ENCODE measurements around the gene NINJ2.
A peak's percentile ranks its signal among the peaks of the same experiment; 100 is the strongest.

The NINJ2 gene

GRCh38 chr12:611721-612120 is 51.5 kb downstream of the NINJ2 start:
- no peak for DNase-seq

DNA sequence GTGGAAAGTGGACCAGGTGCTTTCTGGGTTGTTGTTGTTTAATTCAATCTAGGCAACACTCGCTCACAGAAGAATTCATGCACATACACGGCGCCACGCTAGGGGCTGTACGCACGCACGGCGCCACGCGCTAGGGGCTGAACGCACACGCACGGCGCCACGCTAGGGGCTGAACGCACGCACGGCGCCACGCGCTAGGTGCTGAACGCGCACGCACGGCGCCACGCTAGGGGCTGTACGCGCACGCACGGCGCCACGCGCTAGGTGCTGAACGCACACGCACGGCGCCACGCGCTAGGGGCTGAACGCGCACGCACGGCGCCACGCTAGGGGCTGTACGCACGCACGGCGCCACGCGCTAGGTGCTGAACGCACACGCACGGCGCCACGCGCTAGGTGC is 54.3 kb downstream of the NINJ2 start:
- DNase-seq, result no peak

DNA sequence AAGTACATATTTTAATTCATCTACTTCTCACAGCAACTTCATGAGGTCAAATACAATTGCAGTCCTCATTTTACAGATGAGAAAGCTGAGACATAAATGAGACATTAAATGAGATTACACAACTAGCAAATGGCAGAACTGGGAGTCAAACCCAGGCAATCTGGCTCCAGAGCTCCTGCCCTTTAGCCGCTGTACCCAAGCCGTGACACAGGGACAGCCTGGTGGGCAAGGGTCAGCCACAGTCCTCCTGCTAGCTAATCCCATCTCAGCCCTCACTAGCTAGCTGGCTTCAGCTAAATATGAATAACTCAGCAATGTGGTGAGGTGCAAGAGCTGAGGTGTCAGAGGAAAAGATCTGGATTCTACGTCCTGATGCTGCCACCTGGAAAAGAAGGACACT is 54.8 kb downstream of the NINJ2 start:
- no peak for DNase-seq

- no peak for DNase-seq
These were observed 55.7 kb downstream of the NINJ2 start for GRCh38 chr12:607541-608001.

- no peak for DNase-seq
These were observed 58.3 kb downstream of the NINJ2 start for GRCh38 chr12:604956-605355.

DNA sequence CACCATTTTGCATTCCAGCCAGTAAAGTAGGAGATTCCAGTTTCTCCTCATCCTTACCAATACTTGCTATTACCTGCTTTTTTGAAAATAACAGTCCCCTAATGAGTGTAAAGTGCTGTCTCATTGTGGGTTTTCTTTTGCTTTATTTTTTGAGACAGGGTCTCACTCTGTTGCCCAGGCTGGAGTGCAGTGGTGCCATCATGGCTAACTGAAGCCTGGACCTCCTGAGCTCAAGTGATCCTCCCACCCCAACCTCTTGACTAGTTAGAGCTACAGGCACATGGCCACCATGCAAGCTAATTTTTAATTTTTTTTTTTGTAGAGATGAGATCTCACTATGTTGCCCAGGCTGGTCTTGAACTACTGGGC is 60.6 kb downstream of the NINJ2 start:
- DNase-seq, result no peak

DNA sequence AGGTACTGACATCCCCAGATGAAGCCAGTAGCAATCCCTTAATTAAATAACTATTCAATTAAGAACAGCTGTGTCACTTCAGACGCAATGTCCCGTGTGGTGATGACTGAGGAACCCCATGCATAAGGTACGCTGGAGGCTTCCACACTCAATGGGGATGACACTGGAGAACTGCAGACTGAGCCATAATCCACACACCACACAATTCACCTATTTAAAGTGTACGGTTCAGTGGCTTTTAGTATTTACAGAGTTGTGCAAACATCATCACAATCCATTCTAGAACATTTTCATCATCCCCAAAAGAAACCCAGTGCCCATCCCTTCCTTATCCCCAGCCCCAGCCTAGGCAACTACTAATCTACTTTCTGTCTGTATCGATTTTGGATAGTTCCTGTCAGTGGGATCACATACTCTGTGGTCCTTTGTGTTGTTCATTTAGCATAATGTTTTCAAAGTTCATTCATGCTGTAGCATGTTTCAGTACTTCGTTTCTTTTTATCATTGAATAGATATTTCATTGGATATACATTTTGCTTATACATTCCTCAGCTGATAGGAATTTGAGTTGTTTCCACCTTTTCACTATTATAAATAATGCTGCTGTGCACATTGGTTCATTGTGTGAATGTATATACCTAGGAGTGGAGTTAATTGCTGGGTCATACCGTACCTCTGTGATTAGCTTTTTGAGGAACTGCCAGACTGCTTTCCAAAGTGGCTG is 61.1 kb downstream of the NINJ2 start:
- no peak for DNase-seq

- DNase-seq, result no peak
These were observed 63.5 kb downstream of the NINJ2 start for GRCh38 chr12:599756-600155.

GRCh38 chr12:597926-598568 is 65.2 kb downstream of the NINJ2 start:
- no peak for DNase-seq

GRCh38 chr12:593396-594270 is 69.6 kb downstream of the NINJ2 start:
- DNase-seq, result no peak

- no peak for DNase-seq
These were observed 71.2 kb downstream of the NINJ2 start for GRCh38 chr12:592024-592505.

DNA sequence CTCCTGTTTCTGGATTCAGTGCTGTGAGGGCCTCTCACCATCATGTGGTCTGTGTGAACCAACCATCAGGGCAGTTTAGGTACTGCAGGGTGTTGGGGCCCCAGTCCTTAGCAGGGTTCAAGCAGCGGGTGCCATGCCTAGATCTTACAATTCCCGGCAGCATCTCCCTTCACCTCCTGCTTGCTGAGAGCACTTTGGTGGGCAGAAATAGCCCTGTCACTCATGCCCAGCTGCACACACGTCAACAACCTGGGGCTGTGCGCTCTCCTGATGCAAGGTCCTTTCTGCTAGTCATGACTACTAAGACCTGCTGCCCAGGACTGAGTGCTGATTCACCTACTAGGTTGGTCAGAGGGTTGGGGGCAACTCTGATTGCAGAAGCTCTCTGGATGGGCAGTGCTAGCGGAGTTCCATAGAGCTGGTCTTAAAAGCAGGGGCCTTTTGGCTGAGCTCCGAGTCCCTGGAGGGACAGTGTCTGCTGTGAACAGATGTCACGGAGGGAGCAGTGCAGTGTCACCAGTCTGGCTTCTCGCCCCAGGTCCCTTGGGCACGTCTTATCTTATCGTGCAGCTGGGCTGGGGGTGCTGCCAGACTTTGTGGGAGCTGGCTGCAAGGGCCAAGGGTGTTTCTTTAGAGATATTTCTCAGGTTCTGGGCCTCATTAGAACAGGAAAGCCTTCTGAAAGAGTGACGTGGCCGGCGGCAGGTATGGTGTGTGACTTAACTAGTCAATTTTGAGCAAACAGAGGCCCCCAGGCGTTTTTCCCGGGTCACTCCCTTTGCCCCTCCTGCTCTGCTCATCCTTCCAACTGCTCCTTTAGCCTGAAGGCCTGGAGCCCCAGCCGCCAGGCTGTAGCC is 71.8 kb downstream of the NINJ2 start:
- peak; percentile 41 for DNase-seq

DNA sequence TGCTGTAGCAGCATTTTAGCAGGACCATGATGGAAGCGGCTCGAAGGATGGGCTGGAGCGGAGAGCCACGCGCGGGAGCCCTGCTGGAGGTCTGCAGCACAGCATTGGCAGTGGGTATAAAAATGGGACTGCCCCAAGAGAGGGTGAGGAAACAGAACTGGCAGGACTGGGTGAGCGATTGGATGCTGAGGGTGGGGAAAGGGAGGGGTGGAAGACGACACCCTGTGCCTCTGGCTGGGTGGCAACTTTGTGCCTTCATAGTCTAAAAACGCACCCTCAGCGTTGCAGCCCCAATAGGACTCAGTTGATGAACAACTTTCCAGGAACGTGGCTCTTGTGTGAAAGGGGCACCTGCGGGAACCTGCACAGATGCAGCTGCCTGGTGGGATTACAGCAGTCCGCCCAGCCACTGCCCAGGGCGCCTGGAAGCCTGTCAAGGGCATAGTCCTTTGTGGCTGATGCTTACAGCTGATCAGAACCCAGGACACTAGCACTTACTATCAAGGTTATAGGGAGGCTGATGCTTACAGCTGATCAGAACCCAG is 73.0 kb downstream of the NINJ2 start:
- DNase-seq, result no peak

DNA sequence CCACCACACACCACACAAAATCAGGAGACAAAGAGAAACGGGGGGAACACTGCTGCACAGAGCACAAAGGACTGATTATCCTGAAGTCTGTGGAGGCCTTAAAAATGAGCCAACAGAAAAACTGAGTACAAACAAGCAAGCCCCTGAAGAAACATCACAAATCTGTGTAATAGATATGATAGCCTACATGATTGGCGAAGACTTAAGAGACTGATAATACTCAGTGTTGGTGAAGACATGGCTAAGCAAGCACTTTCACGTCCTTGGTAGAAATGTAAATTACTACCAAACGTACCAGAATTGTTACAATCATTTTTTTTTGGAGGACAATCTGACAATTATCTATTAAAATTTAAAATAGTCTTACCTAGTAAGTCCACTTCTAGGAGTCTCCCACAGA is 74.6 kb downstream of the NINJ2 start:
- DNase-seq, result no peak

DNA sequence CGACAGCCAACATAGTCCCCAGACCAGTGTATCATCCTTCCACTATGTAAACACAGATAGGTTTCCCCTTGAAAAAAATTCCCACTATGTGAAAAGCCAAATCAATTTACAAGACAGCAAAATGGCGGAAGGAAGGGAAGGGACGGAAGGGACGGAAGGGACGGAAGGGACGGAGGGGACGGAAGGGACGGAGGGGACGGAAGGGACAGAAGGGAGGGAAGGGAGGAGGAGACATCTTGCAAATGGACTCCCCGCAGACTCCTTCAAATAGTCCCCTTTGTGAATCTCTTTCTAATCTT is 75.3 kb downstream of the NINJ2 start:
- no peak for DNase-seq

DNA sequence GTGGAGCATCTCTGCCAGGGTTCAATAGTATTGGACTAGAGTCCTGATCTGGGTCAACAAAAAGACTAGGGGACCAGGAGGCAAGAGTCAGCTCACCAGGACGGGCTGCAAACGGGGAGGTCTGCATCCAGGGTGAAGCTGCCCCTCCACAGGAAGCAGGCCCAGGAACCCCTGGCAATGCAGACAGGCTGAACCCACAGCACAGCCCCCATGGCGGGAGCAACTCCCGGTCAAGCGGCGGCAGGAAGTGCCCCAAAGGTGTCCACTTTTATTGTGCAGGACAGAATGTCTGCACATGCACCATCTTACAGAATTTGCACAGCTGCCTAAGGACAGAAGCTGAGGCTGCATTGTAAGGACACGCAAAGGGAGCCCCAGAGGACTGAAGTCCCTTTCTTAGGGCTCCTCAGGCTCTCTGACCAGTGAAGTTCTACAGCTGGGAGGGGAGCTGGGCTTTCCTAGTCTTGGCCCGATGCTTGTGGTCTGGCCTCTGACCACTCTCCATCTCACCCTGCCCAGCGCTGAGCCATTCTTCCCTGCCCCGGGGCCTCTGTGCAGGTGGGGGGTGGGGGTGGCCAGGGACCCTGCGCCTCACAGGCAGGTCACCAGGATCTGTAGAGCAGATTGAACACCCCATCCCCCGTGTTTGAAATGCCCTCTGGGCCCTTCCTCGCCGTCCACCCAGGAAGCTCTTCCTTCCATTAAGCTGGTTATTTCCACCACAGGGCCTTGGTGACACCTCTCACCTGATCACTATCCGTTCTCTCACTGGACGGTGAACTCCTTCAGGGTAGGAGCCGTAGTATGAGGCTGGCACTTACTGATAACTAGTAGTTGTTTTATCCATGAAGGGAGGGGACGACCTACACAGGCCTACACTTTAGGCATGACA is 75.9 kb downstream of the NINJ2 start:
- no peak for DNase-seq

GRCh38 chr12:586318-587071 is 76.8 kb downstream of the NINJ2 start:
- no peak for DNase-seq

DNA sequence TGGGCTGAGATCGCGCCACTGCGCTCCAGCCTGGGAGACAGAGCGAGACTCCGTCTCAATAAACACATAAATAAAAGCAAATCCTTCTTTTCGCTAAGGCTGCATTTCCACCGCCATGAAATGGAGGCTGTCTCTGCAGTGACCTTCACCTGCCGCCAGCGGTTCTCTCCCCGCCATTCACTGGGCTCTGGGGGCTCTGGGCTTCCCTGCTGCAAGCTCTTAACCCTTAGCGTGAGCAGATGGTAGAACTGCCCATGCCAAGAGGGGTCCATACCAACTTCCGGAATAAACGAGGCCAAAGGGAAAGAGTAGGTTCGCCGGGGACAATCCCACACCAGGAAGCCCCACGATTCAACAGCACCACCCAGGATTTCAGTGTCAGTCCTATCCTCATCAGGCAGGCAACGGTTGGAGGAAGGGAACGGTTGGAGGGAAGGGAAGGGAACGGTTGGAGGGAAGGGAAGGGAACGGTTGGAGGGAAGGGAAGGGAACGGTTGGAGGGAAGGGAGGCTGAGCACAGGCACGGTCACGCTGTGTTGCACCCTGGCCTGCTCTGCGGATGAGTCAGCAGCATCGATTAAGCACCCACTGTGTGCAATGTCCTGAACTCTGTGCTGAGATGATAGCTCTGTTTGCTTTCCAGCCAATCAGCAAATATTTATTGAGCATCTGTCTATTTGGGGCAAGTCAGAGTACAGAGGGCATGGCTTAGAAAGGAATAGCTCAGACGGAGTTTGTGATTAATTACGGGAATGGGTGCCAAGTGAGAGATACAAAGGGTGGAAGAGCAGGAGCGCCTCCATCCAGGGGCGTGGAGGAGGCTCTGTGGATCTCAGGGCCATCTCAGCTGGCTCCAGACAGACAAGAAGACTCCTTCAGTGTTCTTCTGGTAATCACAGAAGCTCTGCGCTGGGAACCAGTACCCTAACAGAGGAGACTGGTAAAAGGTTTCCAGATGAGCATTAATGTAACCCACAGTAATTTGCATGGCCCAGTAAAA is 77.9 kb downstream of the NINJ2 start:
- no peak for DNase-seq

DNA sequence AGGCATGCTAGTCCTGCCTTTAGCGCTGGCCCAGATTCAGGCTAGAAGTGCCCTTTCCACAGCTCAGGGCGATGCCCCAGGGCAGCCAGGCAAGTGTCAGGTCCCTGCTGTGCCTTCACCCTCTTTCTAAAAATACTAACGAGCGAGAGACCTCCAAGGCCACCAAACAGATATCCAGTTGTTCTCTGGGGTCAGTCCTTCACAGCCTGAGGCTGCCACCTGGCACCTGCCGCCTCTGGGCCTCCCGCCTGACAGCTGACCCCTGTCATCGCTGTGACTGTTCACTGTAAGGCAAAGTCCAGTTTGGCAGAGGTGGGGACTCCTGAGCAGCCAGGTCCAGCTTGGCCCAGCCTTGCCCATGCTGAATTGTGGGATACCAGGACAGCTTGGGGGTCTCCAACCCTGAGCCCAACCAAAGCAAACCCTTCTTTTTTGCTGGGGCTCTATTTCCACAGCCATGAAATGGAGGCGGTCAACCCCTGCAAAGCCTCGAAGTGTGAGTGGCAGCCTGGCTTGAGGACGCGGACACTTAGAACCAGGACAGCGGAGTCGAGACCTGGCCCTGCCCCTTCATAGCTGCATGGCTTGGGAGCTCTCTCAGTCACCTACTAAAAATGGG is 79.9 kb downstream of the NINJ2 start:
- DNase-seq, result no peak

All from NCI-H524 treated with DMSO at 0.1 percent for 48 hours (cell line).